IMR-90 (cell line): ENCODE results near the gene PXT1. TPM values are rescaled to one million over a fixed set of nuclear protein-coding genes. Genes with fewer than 3 reads are reported as not detected.

Source experiments
- CEBPB ChIP-seq: IDR thresholded peaks from 2 replicates; pipeline ENCODE4 v1.6.1; 2012; ENCODE audit warnings: low read depth, low read length, improper control_type of control experiment
- ELK1 ChIP-seq: fragments of 150-350 bp; IDR thresholded peaks from 2 replicates; pipeline ENCODE4 v1.6.1; 2016; ENCODE audit warnings: low read depth, mild to moderate bottlenecking, low read length, moderate library complexity, borderline replicate concordance
- MXI1 ChIP-seq: IDR thresholded peaks from 2 replicates; pipeline ENCODE4 v1.6.1; 2012; ENCODE audit warnings: low read depth, mild to moderate bottlenecking, low read length, moderate library complexity, borderline replicate concordance
- NFE2L2 ChIP-seq: fragments of 150-350 bp; IDR thresholded peaks from 2 replicates; pipeline ENCODE4 v1.6.1; 2016; ENCODE audit warnings: low read depth, mild to moderate bottlenecking, low read length
- POLR2A ChIP-seq: IDR thresholded peaks from 2 replicates; pipeline ENCODE4 v1.6.1; 2012; ENCODE audit warnings: mild to moderate bottlenecking, low read depth, low read length
- RFX5 ChIP-seq: IDR thresholded peaks from 2 replicates; pipeline ENCODE4 v1.8.0; 2012; ENCODE audit warnings: low read depth, mild to moderate bottlenecking, low read length, moderate library complexity
- SMC3 ChIP-seq: fragments of 150-350 bp; IDR thresholded peaks from 2 replicates; pipeline ENCODE4 v1.6.1; 2016; ENCODE audit warnings: low read depth, mild to moderate bottlenecking, antibody characterized with exemption, low read length, moderate library complexity
- polyA plus RNA-seq, 3 experiments: library from polyadenylated mRNA; depleted of rRNA; stranded (reverse); fragments of >200 nt; gene quantifications; 2 replicates each; pipeline ENCODE4 v1.2.3, GENCODE V29; 2012; ENCODE audit warnings: low replicate concordance in 1 of 3
- total RNA-seq: library from RNA; depleted of rRNA; stranded (reverse); fragments of >200 nt; gene quantifications from 2 replicates; pipeline ENCODE4 v1.2.3, GENCODE V29; 2012

The PXT1 gene
- total and polyA plus RNA-seq, 2 of the 4 experiments (the other 2 are of a cell fraction), result not detected

GRCh38 chr6:36492092-36492491 is 49.4 kb upstream of the PXT1 start (continued):
- TF ChIP-seq ELK1 (no peak), RFX5 (no peak), CEBPB (no peak), SMC3 (no peak), POLR2A (no peak), MXI1 (no peak), NFE2L2 (no peak)
